MCF 10A (cell line): ENCODE data around the gene TMEM14C. TPM values are rescaled to one million over a fixed set of nuclear protein-coding genes. Genes with fewer than 3 reads are reported as not detected.

Experiments
- BruUV-seq: library from RNA; stranded (reverse); fragments of 400-500 nt; replicated peaks from 2 replicates; lab custom pipeline; 2021; lab: Mats Ljungman, UMichigan
- CTCF ChIA-PET: fragments of 300-600 bp; sonication (Branson Sonifier 250); formaldehyde crosslinking; extraction: SDS; loops from one replicate; lab custom pipeline; 2021; ENCODE audit warnings: antibody characterized with exemption, inconsistent platforms; lab: Yijun Ruan, JAX
- POLR2A ChIA-PET: fragments of 300-600, 350-650 bp; sonication (Branson Sonifier 250); formaldehyde crosslinking; extraction: SDS; loops from one replicate; lab custom pipeline; 2020; ENCODE audit warnings: antibody characterized with exemption, inconsistent platforms; lab: Yijun Ruan, JAX
- DNase-seq: peaks from one replicate; pipeline ENCODE4 v3.0.0-alpha.2; 2018; ENCODE audit not compliant: unreplicated experiment
- H3K27ac Mint-ChIP-seq: one replicate; pipeline ENCODE4 v1.8.0; 2022; ENCODE audit warnings: mild to moderate bottlenecking, low read depth, mixed read lengths; ENCODE audit not compliant: unreplicated experiment
- H3K27me3 Mint-ChIP-seq: one replicate; pipeline ENCODE4 v1.8.0; 2022; ENCODE audit warnings: mixed read lengths; ENCODE audit not compliant: insufficient read depth, unreplicated experiment
- H3K36me3 Mint-ChIP-seq: one replicate; pipeline ENCODE4 v1.8.0; 2022; ENCODE audit warnings: mild to moderate bottlenecking, moderate library complexity, mixed read lengths; ENCODE audit not compliant: insufficient read depth, unreplicated experiment
- H3K4me1 Mint-ChIP-seq: one replicate; pipeline ENCODE4 v1.8.0; 2022; ENCODE audit warnings: mixed read lengths; ENCODE audit not compliant: insufficient read depth, unreplicated experiment
- H3K4me3 Mint-ChIP-seq: one replicate; pipeline ENCODE4 v1.8.0; 2022; ENCODE audit warnings: mild to moderate bottlenecking, moderate library complexity, mixed read lengths; ENCODE audit not compliant: unreplicated experiment
- H3K9me3 Mint-ChIP-seq: one replicate; pipeline ENCODE4 v1.8.0; 2022; ENCODE audit warnings: mixed read lengths; ENCODE audit not compliant: unreplicated experiment
- intact Hi-C: fragments of 100-400 bp; cut with micrococcal nuclease; formaldehyde crosslinking; loops from 2 replicates; pipeline ENCODE4 v1.14.1; 2022
- total RNA-seq: library from RNA; stranded (reverse); gene quantifications from 2 replicates; pipeline ENCODE4 v1.2.3, GENCODE V29; 2022
- TF ChIP-seq, protein P1 (sequence below): fragments of 200-600 bp; IDR thresholded peaks from one replicate; pipeline ENCODE4 v1.8.0; 2022; ENCODE audit warnings: antibody characterized with exemption, mild to moderate bottlenecking; ENCODE audit not compliant: unreplicated experiment

Gene TMEM14C
- total RNA-seq, 1 experiment from 2014 or later = 159 TPM

- H3K4me3 Mint-ChIP-seq = no peak overlapping the region
- intact Hi-C loops = no loop called here
- H3K27ac Mint-ChIP-seq = no peak overlapping the region
- no peaks in the 10 kb centered on the region for H3K4me1 Mint-ChIP-seq
- H3K36me3 Mint-ChIP-seq = no peaks in the 10 kb centered on the region
- no peak for DNase-seq
- no TSS peak for BruUV-seq
- no peaks in the 10 kb centered on the region for H3K9me3 Mint-ChIP-seq
- ChIA-PET CTCF (no interaction called here), POLR2A (interaction anchor here (1.0 kb wide), 1 partner anchor 40 kb away, joined by 4 read pairs; no protein-coding TSS in a partner anchor)
- H3K27me3 Mint-ChIP-seq = no peaks in the 10 kb centered on the region
- TF ChIP-seq, protein P1, sequence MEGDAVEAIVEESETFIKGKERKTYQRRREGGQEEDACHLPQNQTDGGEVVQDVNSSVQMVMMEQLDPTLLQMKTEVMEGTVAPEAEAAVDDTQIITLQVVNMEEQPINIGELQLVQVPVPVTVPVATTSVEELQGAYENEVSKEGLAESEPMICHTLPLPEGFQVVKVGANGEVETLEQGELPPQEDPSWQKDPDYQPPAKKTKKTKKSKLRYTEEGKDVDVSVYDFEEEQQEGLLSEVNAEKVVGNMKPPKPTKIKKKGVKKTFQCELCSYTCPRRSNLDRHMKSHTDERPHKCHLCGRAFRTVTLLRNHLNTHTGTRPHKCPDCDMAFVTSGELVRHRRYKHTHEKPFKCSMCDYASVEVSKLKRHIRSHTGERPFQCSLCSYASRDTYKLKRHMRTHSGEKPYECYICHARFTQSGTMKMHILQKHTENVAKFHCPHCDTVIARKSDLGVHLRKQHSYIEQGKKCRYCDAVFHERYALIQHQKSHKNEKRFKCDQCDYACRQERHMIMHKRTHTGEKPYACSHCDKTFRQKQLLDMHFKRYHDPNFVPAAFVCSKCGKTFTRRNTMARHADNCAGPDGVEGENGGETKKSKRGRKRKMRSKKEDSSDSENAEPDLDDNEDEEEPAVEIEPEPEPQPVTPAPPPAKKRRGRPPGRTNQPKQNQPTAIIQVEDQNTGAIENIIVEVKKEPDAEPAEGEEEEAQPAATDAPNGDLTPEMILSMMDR = no peak
Measured at GRCh38 chr6:10682355-10682988, 40.4 kb upstream of the TMEM14C start.

DNA sequence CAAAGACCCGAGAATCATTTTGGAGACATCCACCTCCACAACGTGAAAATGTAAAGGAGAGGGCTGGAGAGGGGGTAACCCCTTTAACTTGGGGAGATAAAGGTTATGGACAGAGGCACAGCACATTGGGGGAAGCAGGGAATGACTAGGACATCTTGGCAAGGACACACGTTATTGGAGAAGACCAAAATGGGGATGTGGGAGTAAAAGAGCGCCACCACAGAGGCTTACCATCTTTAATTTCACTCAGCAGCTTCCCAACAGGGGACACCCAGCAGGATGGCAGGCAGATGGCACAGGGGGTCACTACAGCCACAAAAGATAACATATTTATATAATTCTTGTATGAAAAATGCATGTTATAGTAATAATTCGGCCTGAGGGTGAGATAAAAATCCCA, 38.3 kb upstream of the TMEM14C start:
- Mint-ChIP-seq H3K4me1 (no peaks in the 10 kb centered on the region), H3K9me3 (no peaks in the 10 kb centered on the region), H3K27ac (no peak overlapping the region), H3K36me3 (no peaks in the 10 kb centered on the region), H3K4me3 (no peak overlapping the region), H3K27me3 (no peaks in the 10 kb centered on the region)
- DNase-seq = no peak
- POLR2A ChIA-PET = no interaction called here
- TF ChIP-seq, protein P1 = no peak
- intact Hi-C loops = no loop called here
- BruUV-seq = no TSS peak
- CTCF ChIA-PET = interaction anchor here (0.7 to 1.7 kb wide), 3 partner anchors 8 to 206 kb away, joined by 3 to 5 read pairs (median 4); no protein-coding TSS in a partner anchor

- Mint-ChIP-seq H3K4me1 (no peaks in the 10 kb centered on the region), H3K27me3 (no peaks in the 10 kb centered on the region), H3K27ac (no peak overlapping the region), H3K36me3 (no peaks in the 10 kb centered on the region), H3K9me3 (no peaks in the 10 kb centered on the region), H3K4me3 (no peak overlapping the region)
- intact Hi-C loops = no loop called here
- TF ChIP-seq, protein P1 = no peak
- BruUV-seq = no TSS peak
- ChIA-PET POLR2A (no interaction called here), CTCF (interaction anchor here (1.2 to 1.7 kb wide), 2 partner anchors 175 to 207 kb away, joined by 4 to 5 read pairs; no protein-coding TSS in a partner anchor)
- DNase-seq = no peak
Measured at GRCh38 chr6:10685092-10685915, 37.6 kb upstream of the TMEM14C start.

GRCh38 chr6:10686901-10687300, 36.0 kb upstream of the TMEM14C start:
- no peaks in the 10 kb centered on the region for H3K27me3 Mint-ChIP-seq
- CTCF ChIA-PET = interaction anchor here (0.5 to 1.2 kb wide), 4 partner anchors 90 to 253 kb away, joined by 3 to 5 read pairs (median 4); no protein-coding TSS in a partner anchor

More at GRCh38 chr6:10686901-10687300, 36.0 kb upstream of the TMEM14C start:
- Mint-ChIP-seq H3K4me3 (no peak overlapping the region), H3K9me3 (no peaks in the 10 kb centered on the region), H3K36me3 (no peaks in the 10 kb centered on the region), H3K27ac (no peak overlapping the region), H3K4me1 (no peaks in the 10 kb centered on the region)
- TF ChIP-seq, protein P1 = no peak
- BruUV-seq = no TSS peak
- POLR2A ChIA-PET = no interaction called here
- intact Hi-C loops = no loop called here
- no peak for DNase-seq
